H9 (cell line): ENCODE results near the gene LILRA6. TPM values are rescaled to one million over a fixed set of nuclear protein-coding genes. Genes with fewer than 3 reads are reported as not detected.

Experiments used
- DNase-seq: peaks from one replicate; pipeline ENCODE4 v3.0.0-alpha.2; 2017
- H2AFZ ChIP-seq: one replicate; pipeline ENCODE4 v1.6.1; 2013; ENCODE audit warnings: mild to moderate bottlenecking, low read length, control low read depth, moderate library complexity
- H2AK5ac ChIP-seq: 2 replicates; pipeline ENCODE4 v1.6.1; 2013; ENCODE audit warnings: low read length, control low read depth, mixed read lengths; ENCODE audit not compliant: insufficient read length
- H2BK120ac ChIP-seq: one replicate; pipeline ENCODE4 v1.6.1; 2013; ENCODE audit warnings: low read depth, mild to moderate bottlenecking, low read length, control low read depth, inconsistent platforms; ENCODE audit not compliant: poor library complexity, severe bottlenecking
- H2BK12ac ChIP-seq: 2 replicates; pipeline ENCODE4 v1.6.1; 2013; ENCODE audit warnings: low read length, control low read depth, mixed read lengths, low read depth; ENCODE audit not compliant: insufficient read length
- H2BK15ac ChIP-seq: 2 replicates; pipeline ENCODE4 v1.6.1; 2013; ENCODE audit warnings: low read depth, low read length, control low read depth
- H2BK20ac ChIP-seq: one replicate; pipeline ENCODE4 v1.6.1; 2013; ENCODE audit warnings: low read depth, mild to moderate bottlenecking, low read length, control low read depth, inconsistent platforms; ENCODE audit not compliant: poor library complexity, severe bottlenecking
- H2BK5ac ChIP-seq: 2 replicates; pipeline ENCODE4 v1.6.1; 2013; ENCODE audit warnings: low read length, control low read depth, mixed read lengths; ENCODE audit not compliant: insufficient read length
- H3K14ac ChIP-seq: 2 replicates; pipeline ENCODE4 v1.6.1; 2013; ENCODE audit warnings: low read length, control low read depth; ENCODE audit not compliant: insufficient read depth
- H3K18ac ChIP-seq: 2 replicates; pipeline ENCODE4 v1.6.1; 2013; ENCODE audit warnings: low read depth, mild to moderate bottlenecking, mixed read lengths, low read length, control low read depth; ENCODE audit not compliant: insufficient read length
- H3K23ac ChIP-seq: 2 replicates; pipeline ENCODE4 v1.6.1; 2013; ENCODE audit warnings: low read length, control low read depth, mixed read lengths, low read depth; ENCODE audit not compliant: insufficient read length
- H3K23me2 ChIP-seq: 2 replicates; pipeline ENCODE4 v1.6.1; 2013; ENCODE audit warnings: low read depth, mild to moderate bottlenecking, mixed read lengths, low read length, control low read depth; ENCODE audit not compliant: insufficient read length, poor library complexity, severe bottlenecking
- H3K27ac ChIP-seq: 2 replicates; pipeline ENCODE4 v1.5.1; 2013; ENCODE audit warnings: low read length, control low read depth, mixed read lengths, low read depth; ENCODE audit not compliant: insufficient read length
- H3K27me3 ChIP-seq: 2 replicates; pipeline ENCODE4 v1.6.1; 2013; ENCODE audit warnings: low read length, control low read depth, inconsistent platforms; ENCODE audit not compliant: insufficient read depth
- H3K4ac ChIP-seq: 2 replicates; pipeline ENCODE4 v1.6.1; 2013; ENCODE audit warnings: low read depth, mild to moderate bottlenecking, control low read depth, inconsistent platforms, low read length, moderate library complexity
- H3K4me1 ChIP-seq: 2 replicates; pipeline ENCODE4 v1.6.1; 2013; ENCODE audit warnings: low read length, control low read depth, inconsistent platforms; ENCODE audit not compliant: insufficient read depth
- H3K4me2 ChIP-seq: 2 replicates; pipeline ENCODE4 v1.6.1; 2013; ENCODE audit warnings: low read length, control low read depth, mixed read lengths; ENCODE audit not compliant: insufficient read length, insufficient read depth
- H3K56ac ChIP-seq: 2 replicates; pipeline ENCODE4 v1.6.1; 2013; ENCODE audit warnings: low read depth, mild to moderate bottlenecking, mixed read lengths, low read length, control low read depth; ENCODE audit not compliant: insufficient read length
- H3K79me1 ChIP-seq: 2 replicates; pipeline ENCODE4 v1.6.1; 2013; ENCODE audit warnings: low read depth, mild to moderate bottlenecking, moderate library complexity, low read length, control low read depth, inconsistent platforms; ENCODE audit not compliant: insufficient read depth, poor library complexity, severe bottlenecking
- H3K79me2 ChIP-seq: 2 replicates; pipeline ENCODE4 v1.6.1; 2013; ENCODE audit warnings: low read length, control low read depth, inconsistent platforms; ENCODE audit not compliant: insufficient read depth
- H3K9ac ChIP-seq: 2 replicates; pipeline ENCODE4 v1.6.1; 2013; ENCODE audit warnings: low read length, control low read depth, mixed read lengths; ENCODE audit not compliant: insufficient read length; ENCODE audit errors: extremely low read depth
- H3K9me3 ChIP-seq: one replicate; pipeline ENCODE4 v1.6.1; 2013; ENCODE audit warnings: low read depth, low read length, inconsistent platforms; ENCODE audit not compliant: control insufficient read depth
- H3T11ph ChIP-seq: one replicate; pipeline ENCODE4 v1.6.1; 2013; ENCODE audit warnings: mild to moderate bottlenecking, low read length, control low read depth, inconsistent platforms
- H4K20me1 ChIP-seq: one replicate; pipeline ENCODE4 v1.6.1; 2013; ENCODE audit not compliant: control insufficient read depth, insufficient read length, insufficient read depth
- H4K5ac ChIP-seq: 2 replicates; pipeline ENCODE4 v1.6.1; 2013; ENCODE audit warnings: low read depth, mild to moderate bottlenecking, mixed read lengths, low read length, control low read depth; ENCODE audit not compliant: insufficient read length
- H4K8ac ChIP-seq: replicated peaks from 2 replicates; pipeline ENCODE4 v1.6.1; 2013; ENCODE audit warnings: low read length, control low read depth, mixed read lengths, low read depth; ENCODE audit not compliant: insufficient read length
- H4K91ac ChIP-seq: 2 replicates; pipeline ENCODE4 v1.6.1; 2013; ENCODE audit warnings: low read depth, mild to moderate bottlenecking, moderate library complexity, mixed read lengths, low read length, control low read depth; ENCODE audit not compliant: insufficient read length
- H3K27ac Mint-ChIP-seq, 3 experiments: 2 replicates in 2 of 3; 3 replicates in 1 of 3; pipeline ENCODE4 v1.8.0; 2020 to 2021; ENCODE audit warnings: mixed read lengths in 3 of 3, mild to moderate bottlenecking in 1 of 3, moderate library complexity in 1 of 3
- H3K27me3 Mint-ChIP-seq: 2 replicates; pipeline ENCODE4 v1.8.0; 2021; ENCODE audit warnings: low read depth, mild to moderate bottlenecking, moderate library complexity, mixed read lengths
- H3K36me3 Mint-ChIP-seq, 3 experiments: 2 replicates in 2 of 3; 3 replicates in 1 of 3; pipeline ENCODE4 v1.8.0; 2020 to 2021; ENCODE audit warnings: low read depth in 3 of 3, mixed read lengths in 3 of 3; ENCODE audit not compliant: insufficient read depth in 1 of 3
- H3K4me1 Mint-ChIP-seq, 2 experiments: 2 replicates each; pipeline ENCODE4 v1.8.0; 2020; ENCODE audit warnings: mixed read lengths in 2 of 2
- H3K4me3 Mint-ChIP-seq, 2 experiments: 2 replicates in 1 of 2; 3 replicates in 1 of 2; pipeline ENCODE4 v1.8.0; 2020 to 2021; ENCODE audit warnings: mild to moderate bottlenecking in 2 of 2, mixed read lengths in 2 of 2, moderate library complexity in 1 of 2
- H3K9me3 Mint-ChIP-seq, 2 experiments: 2 replicates in 1 of 2; 3 replicates in 1 of 2; pipeline ENCODE4 v1.8.0; 2020; ENCODE audit warnings: mild to moderate bottlenecking in 2 of 2, mixed read lengths in 2 of 2, moderate library complexity in 1 of 2
- WGBS: extraction: QIAGEN DNeasy Blood & Tissue Kit; methylation state at CpG from one replicate; pipeline ENCODE4 v1.1.7; 2013; ENCODE audit warnings: missing lambda C conversion rate, low lambda C conversion rate, mixed read lengths; ENCODE audit not compliant: insufficient read length; ENCODE audit errors: extremely low coverage; 5-methylcytosine and 5-hydroxymethylcytosine counted together
- total RNA-seq: library from RNA; stranded (reverse); gene quantifications from 2 replicates; pipeline ENCODE4 v1.2.1, GENCODE V29; 2021
- TF ChIP-seq, protein P1 (sequence below): fragments of 200-600 bp; sonication (generic); conservative IDR thresholded peaks from 3 replicates; pipeline ENCODE4 v1.8.0; 2021; ENCODE audit warnings: antibody characterized with exemption, mild to moderate bottlenecking

The LILRA6 gene
- total RNA-seq, 1 experiment from 2014 or later = not detected

GRCh38 chr19:54255105-54255775, 12.7 kb upstream of the LILRA6 start:
- no peak overlapping the region for H3K27ac ChIP-seq
- Mint-ChIP-seq H3K4me1 (peaks cover 3 to 6% of the 10 kb centered on the region in 2 experiments; a peak in 3 of 4 replicates), H3K9me3 (peaks cover 0 to 24% of the 10 kb centered on the region in 2 experiments; a peak in 2 of 5 replicates), H3K36me3 (no peaks in the 10 kb centered on the region), H3K27ac (peak overlapping the region in 1 of 3 experiments; percentile 21; a peak in 2 of 7 replicates), H3K27me3 (peaks cover 34% of the 10 kb centered on the region), H3K4me3 (no peak overlapping the region)
- H3K9me3 ChIP-seq = no peaks in the 10 kb centered on the region
- no peak overlapping the region for H2BK120ac ChIP-seq
- no peak overlapping the region for H3K9ac ChIP-seq
- H4K8ac ChIP-seq = no peak overlapping the region
- DNase-seq = peak; percentile 33
- H3T11ph ChIP-seq = no peak overlapping the region
- no peak overlapping the region for H2AK5ac ChIP-seq
- no peaks in the 10 kb centered on the region for H3K79me2 ChIP-seq
- no peaks in the 10 kb centered on the region for H4K20me1 ChIP-seq
- no peak overlapping the region for H3K56ac ChIP-seq
- no peak overlapping the region for H4K5ac ChIP-seq
- no peak overlapping the region for H2BK20ac ChIP-seq
- H2BK12ac ChIP-seq = no peak overlapping the region
- TF ChIP-seq, protein P1, sequence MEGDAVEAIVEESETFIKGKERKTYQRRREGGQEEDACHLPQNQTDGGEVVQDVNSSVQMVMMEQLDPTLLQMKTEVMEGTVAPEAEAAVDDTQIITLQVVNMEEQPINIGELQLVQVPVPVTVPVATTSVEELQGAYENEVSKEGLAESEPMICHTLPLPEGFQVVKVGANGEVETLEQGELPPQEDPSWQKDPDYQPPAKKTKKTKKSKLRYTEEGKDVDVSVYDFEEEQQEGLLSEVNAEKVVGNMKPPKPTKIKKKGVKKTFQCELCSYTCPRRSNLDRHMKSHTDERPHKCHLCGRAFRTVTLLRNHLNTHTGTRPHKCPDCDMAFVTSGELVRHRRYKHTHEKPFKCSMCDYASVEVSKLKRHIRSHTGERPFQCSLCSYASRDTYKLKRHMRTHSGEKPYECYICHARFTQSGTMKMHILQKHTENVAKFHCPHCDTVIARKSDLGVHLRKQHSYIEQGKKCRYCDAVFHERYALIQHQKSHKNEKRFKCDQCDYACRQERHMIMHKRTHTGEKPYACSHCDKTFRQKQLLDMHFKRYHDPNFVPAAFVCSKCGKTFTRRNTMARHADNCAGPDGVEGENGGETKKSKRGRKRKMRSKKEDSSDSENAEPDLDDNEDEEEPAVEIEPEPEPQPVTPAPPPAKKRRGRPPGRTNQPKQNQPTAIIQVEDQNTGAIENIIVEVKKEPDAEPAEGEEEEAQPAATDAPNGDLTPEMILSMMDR = no peak
- H3K23me2 ChIP-seq = no peaks in the 10 kb centered on the region
- no peak overlapping the region for H3K18ac ChIP-seq
- WGBS = no CpG with 5 or more reads among the region's 26 CpGs
- no peak overlapping the region for H3K23ac ChIP-seq
- no peak overlapping the region for H2AFZ ChIP-seq
- no peak overlapping the region for H4K91ac ChIP-seq
- no peak overlapping the region for H2BK15ac ChIP-seq
- H3K4me1 ChIP-seq = no peaks in the 10 kb centered on the region
- H3K79me1 ChIP-seq = no peaks in the 10 kb centered on the region
- no peaks in the 10 kb centered on the region for H3K27me3 ChIP-seq
- H3K4me2 ChIP-seq = no peak overlapping the region
- H3K4ac ChIP-seq = no peak overlapping the region
- H3K14ac ChIP-seq = no peak overlapping the region
- no peak overlapping the region for H2BK5ac ChIP-seq
